ENCODE measurements around the gene LTC4S.

GRCh38 chr5:179772351-179772750, 21.4 kb upstream of the LTC4S start:
- no peak for TF ChIP-seq CTCF (IDR thresholded peaks at IDR 0.05; ENCODE audit: low read length)
- no peak for TF ChIP-seq EZH2 (optimal IDR thresholded peaks at IDR 0.05; ENCODE audit: low read depth, low read length)

Measured in MM.1S (cell line).